GM21390 (cell line): ENCODE measurements around the gene PHAF1.

Experiments used
- ATAC-seq: cut with Tn5 transposase; IDR thresholded peaks from one replicate; pipeline ENCODE4 v1.9.1; 2021; ENCODE audit not compliant: unreplicated experiment

Gene PHAF1

GRCh38 chr16:67177743-67178699, 68.3 kb downstream of the PHAF1 start:
- no peak for ATAC-seq

- ATAC-seq, result no peak
Observed at GRCh38 chr16:67179421-67180080, 69.8 kb downstream of the PHAF1 start.

GRCh38 chr16:67180166-67180565, 70.4 kb downstream of the PHAF1 start:
- ATAC-seq, result no peak

- no peak for ATAC-seq
Observed at GRCh38 chr16:67181346-67181745, 71.6 kb downstream of the PHAF1 start.

- no peak for ATAC-seq
Observed at GRCh38 chr16:67182288-67182687, 72.5 kb downstream of the PHAF1 start.

GRCh38 chr16:67183284-67183626, 73.5 kb downstream of the PHAF1 start:
- ATAC-seq, result no peak

GRCh38 chr16:67183627-67184452, 74.1 kb downstream of the PHAF1 start, which contains the start of gene MATCAP1:
Gene MATCAP1 (minus strand): TSS chr16:67183963. CDS start chr16:67180610, 3,353 bp downstream.
- peak; percentile 87 for ATAC-seq

- ATAC-seq, result no peak
Observed at GRCh38 chr16:67184453-67184994, 74.8 kb downstream of the PHAF1 start.

GRCh38 chr16:67184995-67185650, 75.4 kb downstream of the PHAF1 start:
- ATAC-seq, result no peak

GRCh38 chr16:67185651-67186134, 76.0 kb downstream of the PHAF1 start:
- ATAC-seq, result no peak

GRCh38 chr16:67186550-67186950, 76.8 kb downstream of the PHAF1 start:
- ATAC-seq, result no peak

- no peak for ATAC-seq
Observed at GRCh38 chr16:67187175-67187890, 77.6 kb downstream of the PHAF1 start.

GRCh38 chr16:67188323-67188722, 78.6 kb downstream of the PHAF1 start:
- ATAC-seq, result no peak

- ATAC-seq, result no peak
Observed at GRCh38 chr16:67188798-67189197, 79.1 kb downstream of the PHAF1 start.

- ATAC-seq, result no peak
Observed at GRCh38 chr16:67190041-67190440, 80.3 kb downstream of the PHAF1 start, which contains the start of gene EXOC3L1. Gene EXOC3L1 (minus strand): TSS chr16:67190136. CDS start chr16:67189676, 460 bp downstream.

- ATAC-seq, result no peak
Observed at GRCh38 chr16:67190448-67191399, 81.0 kb downstream of the PHAF1 start.

- ATAC-seq, result peak; percentile 8
Observed at GRCh38 chr16:67191411-67191994, 81.8 kb downstream of the PHAF1 start.
